IgD-negative memory B cell (primary cell): ENCODE results near the gene SIK3. TPM values are rescaled to one million over a fixed set of nuclear protein-coding genes. Genes with fewer than 3 reads are reported as not detected.
A peak's percentile ranks its signal among the peaks of the same experiment; 100 is the strongest.

Experiments used
- H3K27ac Mint-ChIP-seq, 3 donors: one replicate each; pipeline ENCODE4 v1.8.0; 2020 to 2022; ENCODE audit warnings: mild to moderate bottlenecking in 3 of 3, mixed read lengths in 3 of 3, moderate library complexity in 1 of 3
- H3K27me3 Mint-ChIP-seq: one replicate; pipeline ENCODE4 v1.8.0; 2021; ENCODE audit warnings: mixed read lengths
- H3K36me3 Mint-ChIP-seq: one replicate; pipeline ENCODE4 v1.8.0; 2020; ENCODE audit warnings: mild to moderate bottlenecking, mixed read lengths
- H3K4me1 Mint-ChIP-seq, 3 donors: one replicate each; pipeline ENCODE4 v1.8.0; 2020 to 2022; ENCODE audit warnings: mixed read lengths in 3 of 3, mild to moderate bottlenecking in 1 of 3
- H3K4me3 Mint-ChIP-seq, 4 donors: one replicate each; pipeline ENCODE4 v1.8.0; 2020 to 2022; ENCODE audit warnings: mild to moderate bottlenecking in 4 of 4, mixed read lengths in 4 of 4, moderate library complexity in 3 of 4
- H3K9me3 Mint-ChIP-seq, 3 donors: one replicate each; pipeline ENCODE4 v1.8.0; 2020 to 2021; ENCODE audit warnings: mixed read lengths in 3 of 3, mild to moderate bottlenecking in 1 of 3
- polyA plus RNA-seq: library from polyadenylated mRNA; unstranded; fragments of 300-500 nt; fragmentation: Illumina TruSeq; gene quantifications from one replicate; pipeline ENCODE4 v1.2.3, GENCODE V29; 2021

Gene SIK3
- polyA plus RNA-seq, 1 donor from 2014 or later = 25.1 TPM

- no peak overlapping the region for H3K4me3 Mint-ChIP-seq
- H3K27me3 Mint-ChIP-seq = no peaks in the 10 kb centered on the region
- H3K36me3 Mint-ChIP-seq = peaks cover 4% of the 10 kb centered on the region
- peaks cover 27 to 36% (median 28%) of the 10 kb centered on the region in 3 donors for H3K4me1 Mint-ChIP-seq
- no peaks in the 10 kb centered on the region for H3K9me3 Mint-ChIP-seq
- no peak overlapping the region for H3K27ac Mint-ChIP-seq
These were observed 249.2 kb downstream of the SIK3 start for GRCh38 chr11:116849060-116849459.

- no peak overlapping the region for H3K27ac Mint-ChIP-seq
- no peaks in the 10 kb centered on the region for H3K27me3 Mint-ChIP-seq
- H3K4me3 Mint-ChIP-seq = no peak overlapping the region
These were observed 250.6 kb downstream of the SIK3 start for GRCh38 chr11:116847612-116848011.

GRCh38 chr11:116844722-116845121, 253.5 kb downstream of the SIK3 start:
- Mint-ChIP-seq H3K36me3 (peaks cover 2% of the 10 kb centered on the region), H3K4me3 (no peak overlapping the region), H3K27ac (no peak overlapping the region), H3K9me3 (no peaks in the 10 kb centered on the region), H3K27me3 (no peaks in the 10 kb centered on the region), H3K4me1 (peaks cover 0 to 2% (median 0%) of the 10 kb centered on the region in 3 donors)

More at GRCh38 chr11:116847612-116848011, 250.6 kb downstream of the SIK3 start:
- Mint-ChIP-seq H3K36me3 (peaks cover 5% of the 10 kb centered on the region), H3K4me1 (peaks cover 14 to 22% (median 16%) of the 10 kb centered on the region in 3 donors), H3K9me3 (no peaks in the 10 kb centered on the region)

GRCh38 chr11:116843661-116844060, 254.6 kb downstream of the SIK3 start:
- H3K4me1 Mint-ChIP-seq = no peaks in the 10 kb centered on the region
- peak overlapping the region in 1 of 3 donors; percentile 68 for H3K27ac Mint-ChIP-seq
- peaks cover 2% of the 10 kb centered on the region for H3K36me3 Mint-ChIP-seq
- no peaks in the 10 kb centered on the region for H3K27me3 Mint-ChIP-seq
- H3K9me3 Mint-ChIP-seq = no peaks in the 10 kb centered on the region
- H3K4me3 Mint-ChIP-seq = no peak overlapping the region

GRCh38 chr11:116842909-116843308, 255.3 kb downstream of the SIK3 start:
- Mint-ChIP-seq H3K4me1 (no peaks in the 10 kb centered on the region), H3K27me3 (no peaks in the 10 kb centered on the region), H3K4me3 (no peak overlapping the region), H3K27ac (peak overlapping the region in 1 of 3 donors; percentile 68), H3K36me3 (peaks cover 2% of the 10 kb centered on the region), H3K9me3 (no peaks in the 10 kb centered on the region)

DNA sequence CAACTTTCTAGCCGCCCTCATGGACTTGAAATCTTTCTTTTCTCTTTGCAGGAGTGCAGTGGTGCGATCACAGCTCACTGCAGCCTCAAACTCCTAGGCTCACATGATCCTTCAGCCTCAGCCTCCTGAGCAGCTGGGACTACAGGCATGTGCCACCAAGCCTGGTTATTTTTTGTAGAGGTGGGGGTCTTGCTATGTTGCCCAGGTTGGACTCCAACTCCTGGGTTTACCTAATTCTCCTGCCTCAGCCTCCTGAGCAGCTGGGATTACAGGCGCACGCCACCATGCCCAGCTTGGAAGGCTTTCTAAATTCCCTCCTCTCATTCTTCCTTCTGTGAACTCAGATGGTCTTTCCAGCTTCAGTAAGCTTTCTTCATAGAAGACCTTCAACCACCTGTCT, 256.1 kb downstream of the SIK3 start:
- Mint-ChIP-seq H3K27ac (no peak overlapping the region), H3K4me3 (no peak overlapping the region)

GRCh38 chr11:116840746-116841296, 257.4 kb downstream of the SIK3 start:
- Mint-ChIP-seq H3K9me3 (no peaks in the 10 kb centered on the region), H3K27ac (peak overlapping the region in 1 of 3 donors; percentile 78), H3K27me3 (no peaks in the 10 kb centered on the region), H3K4me1 (peaks cover 0 to 1% (median 0%) of the 10 kb centered on the region in 3 donors), H3K36me3 (peaks cover 2% of the 10 kb centered on the region), H3K4me3 (peak overlapping the region in 2 of 4 donors; percentile 29 to 45)

More for the DNA sequence above, 256.1 kb downstream of the SIK3 start:
- Mint-ChIP-seq H3K9me3 (no peaks in the 10 kb centered on the region), H3K36me3 (peaks cover 2% of the 10 kb centered on the region), H3K4me1 (no peaks in the 10 kb centered on the region), H3K27me3 (no peaks in the 10 kb centered on the region)

- H3K9me3 Mint-ChIP-seq = no peaks in the 10 kb centered on the region
- peaks cover 2% of the 10 kb centered on the region for H3K36me3 Mint-ChIP-seq
- peak overlapping the region in 1 of 4 donors; percentile 29 for H3K4me3 Mint-ChIP-seq
- peaks cover 1 to 3% (median 2%) of the 10 kb centered on the region in 3 donors for H3K4me1 Mint-ChIP-seq
- H3K27ac Mint-ChIP-seq = peak overlapping the region in 1 of 3 donors; percentile 78
- H3K27me3 Mint-ChIP-seq = no peaks in the 10 kb centered on the region
These were observed 257.9 kb downstream of the SIK3 start for GRCh38 chr11:116840224-116840745.

GRCh38 chr11:116838321-116839084, 259.7 kb downstream of the SIK3 start:
- Mint-ChIP-seq H3K27me3 (no peaks in the 10 kb centered on the region), H3K4me1 (peaks cover 5 to 8% (median 6%) of the 10 kb centered on the region in 3 donors), H3K4me3 (peak overlapping the region in 2 of 4 donors; percentile 23 to 69), H3K9me3 (no peaks in the 10 kb centered on the region), H3K27ac (peak overlapping the region in 1 of 3 donors; percentile 9), H3K36me3 (peaks cover 2% of the 10 kb centered on the region)

- Mint-ChIP-seq H3K9me3 (no peaks in the 10 kb centered on the region), H3K36me3 (no peaks in the 10 kb centered on the region), H3K27me3 (no peaks in the 10 kb centered on the region), H3K4me1 (peaks cover 5 to 8% (median 6%) of the 10 kb centered on the region in 3 donors), H3K27ac (peak within 1 kb of the TSS in 1 of 3 donors; percentile 9), H3K4me3 (peak within 1 kb of the TSS in 2 of 4 donors; percentile 23 to 69)
These were observed 260.8 kb downstream of the SIK3 start, which contains the start of gene APOA1 for GRCh38 chr11:116837231-116838091. Gene APOA1, minus strand, starts transcription at chr11:116837622. Its CDS starts 235 bp downstream, at chr11:116837387.

GRCh38 chr11:116836632-116836991, 261.6 kb downstream of the SIK3 start:
- H3K4me1 Mint-ChIP-seq = peaks cover 5 to 8% (median 6%) of the 10 kb centered on the region in 3 donors
- H3K9me3 Mint-ChIP-seq = no peaks in the 10 kb centered on the region
- no peaks in the 10 kb centered on the region for H3K36me3 Mint-ChIP-seq
- H3K4me3 Mint-ChIP-seq = no peak overlapping the region
- no peak overlapping the region for H3K27ac Mint-ChIP-seq
- peaks cover 2% of the 10 kb centered on the region for H3K27me3 Mint-ChIP-seq

DNA sequence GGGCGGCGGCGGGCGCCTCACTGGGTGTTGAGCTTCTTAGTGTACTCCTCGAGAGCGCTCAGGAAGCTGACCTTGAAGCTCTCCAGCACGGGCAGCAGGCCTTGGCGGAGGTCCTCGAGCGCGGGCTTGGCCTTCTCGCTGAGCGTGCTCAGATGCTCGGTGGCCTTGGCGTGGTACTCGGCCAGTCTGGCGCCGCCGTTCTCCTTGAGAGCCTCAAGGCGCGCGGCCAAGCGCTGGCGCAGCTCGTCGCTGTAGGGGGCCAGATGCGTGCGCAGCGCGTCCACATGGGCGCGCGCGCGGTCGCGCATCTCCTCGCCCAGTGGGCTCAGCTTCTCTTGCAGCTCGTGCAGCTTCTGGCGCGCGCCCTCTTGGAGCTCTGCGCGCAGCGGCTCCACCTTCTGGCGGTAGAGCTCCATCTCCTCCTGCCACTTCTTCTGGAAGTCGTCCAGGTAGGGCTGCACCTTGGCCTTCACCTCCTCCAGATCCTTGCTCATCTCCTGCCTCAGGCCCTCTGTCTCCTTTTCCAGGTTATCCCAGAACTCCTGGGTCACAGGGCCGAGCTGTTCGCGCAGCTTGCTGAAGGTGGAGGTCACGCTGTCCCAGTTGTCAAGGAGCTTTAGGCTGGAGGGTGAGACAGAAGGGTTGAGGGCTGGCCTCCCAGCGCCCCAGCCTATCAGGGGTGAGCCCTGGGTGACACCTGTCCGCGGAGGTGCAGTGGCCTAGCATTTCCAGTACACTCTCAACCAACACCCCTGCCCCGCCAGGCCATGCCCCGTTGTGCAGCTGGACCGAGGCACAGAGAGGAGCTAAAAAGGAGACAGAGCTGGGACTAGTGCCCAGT, 262.2 kb downstream of the SIK3 start:
- H3K4me3 Mint-ChIP-seq = peak overlapping the region; percentile 79 to 90 (median 86)
- H3K9me3 Mint-ChIP-seq = no peaks in the 10 kb centered on the region
- peaks cover 2% of the 10 kb centered on the region for H3K27me3 Mint-ChIP-seq
- H3K27ac Mint-ChIP-seq = no peak overlapping the region
- H3K36me3 Mint-ChIP-seq = no peaks in the 10 kb centered on the region
- H3K4me1 Mint-ChIP-seq = peaks cover 5 to 8% (median 6%) of the 10 kb centered on the region in 3 donors

DNA sequence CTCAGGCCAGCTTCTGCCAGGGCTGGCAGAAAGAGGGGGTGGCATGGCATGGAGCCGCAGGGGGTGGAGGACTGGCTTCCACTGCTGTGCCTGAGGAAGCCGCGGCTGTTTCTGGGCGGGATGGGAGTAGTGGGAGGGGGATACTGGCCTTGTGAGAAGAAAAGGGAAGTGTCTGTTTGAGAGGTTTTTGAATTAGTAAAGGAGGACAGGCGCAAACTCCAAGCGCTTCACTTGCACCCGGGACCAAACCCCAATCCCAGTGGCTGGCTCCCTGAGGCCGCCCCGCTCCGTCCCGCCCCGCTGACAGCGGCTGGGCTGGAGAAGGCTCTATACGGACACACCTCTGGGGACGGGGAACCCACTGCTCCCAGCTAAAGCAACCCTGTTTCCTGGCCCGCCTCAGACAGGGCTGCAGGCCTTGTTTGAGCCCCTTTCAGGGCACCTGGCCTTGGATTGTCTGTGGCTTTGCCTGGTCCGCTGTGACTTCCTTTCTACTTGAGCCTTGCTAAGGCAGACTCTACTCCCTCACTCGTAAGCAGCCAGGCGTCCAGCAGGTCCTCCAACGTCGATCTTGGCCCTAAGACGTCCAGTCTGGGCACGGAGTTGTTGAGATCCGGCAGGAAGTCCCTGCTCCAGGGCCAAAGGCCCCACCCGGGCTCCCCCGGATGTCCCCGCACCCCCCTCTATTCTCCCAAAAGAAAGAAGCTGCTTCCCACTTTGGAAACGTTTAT, 263.0 kb downstream of the SIK3 start:
- Mint-ChIP-seq H3K27me3 (peaks cover 2% of the 10 kb centered on the region), H3K27ac (peak overlapping the region in 1 of 3 donors; percentile 47), H3K36me3 (no peaks in the 10 kb centered on the region), H3K9me3 (no peaks in the 10 kb centered on the region), H3K4me3 (peak overlapping the region; percentile 79 to 90 (median 86)), H3K4me1 (peaks cover 5 to 8% (median 6%) of the 10 kb centered on the region in 3 donors)
